Type B pancreatic cell (in vitro differentiated cells): ENCODE measurements around the gene PRICKLE1. TPM values are rescaled to one million over a fixed set of nuclear protein-coding genes. Genes with fewer than 3 reads are reported as not detected.

Experiments
- DNase-seq: peaks from one replicate; pipeline ENCODE4 v3.0.0; 2021; ENCODE audit warnings: mixed read lengths; ENCODE audit not compliant: unreplicated experiment; ENCODE audit errors: extremely low spot score
- H3K27ac Mint-ChIP-seq: 2 replicates; pipeline ENCODE4 v1.8.0; 2021; ENCODE audit warnings: mild to moderate bottlenecking, mixed read lengths
- H3K27me3 Mint-ChIP-seq: 2 replicates; pipeline ENCODE4 v1.8.0; 2021; ENCODE audit warnings: mixed read lengths
- H3K36me3 Mint-ChIP-seq: 2 replicates; pipeline ENCODE4 v1.8.0; 2021; ENCODE audit warnings: mixed read lengths
- H3K4me1 Mint-ChIP-seq: one replicate; pipeline ENCODE4 v1.8.0; 2021; ENCODE audit warnings: mixed read lengths; ENCODE audit not compliant: unreplicated experiment
- H3K4me3 Mint-ChIP-seq: 2 replicates; pipeline ENCODE4 v1.8.0; 2021; ENCODE audit warnings: mild to moderate bottlenecking, mixed read lengths
- H3K9me3 Mint-ChIP-seq: 2 replicates; pipeline ENCODE4 v1.8.0; 2021; ENCODE audit warnings: mixed read lengths
- total RNA-seq: library from RNA; stranded (reverse); gene quantifications from 2 replicates; pipeline ENCODE4 v1.2.1, GENCODE V29; 2021; ENCODE audit warnings: low replicate concordance
- TF ChIP-seq, protein P1 (sequence below): fragments of 200-600 bp; sonication (generic); conservative IDR thresholded peaks from 2 replicates; pipeline ENCODE4 v1.5.0; 2021; ENCODE audit warnings: antibody characterized with exemption, mild to moderate bottlenecking

The PRICKLE1 gene
- total RNA-seq, 1 donor from 2014 or later: 28.7 TPM

DNA sequence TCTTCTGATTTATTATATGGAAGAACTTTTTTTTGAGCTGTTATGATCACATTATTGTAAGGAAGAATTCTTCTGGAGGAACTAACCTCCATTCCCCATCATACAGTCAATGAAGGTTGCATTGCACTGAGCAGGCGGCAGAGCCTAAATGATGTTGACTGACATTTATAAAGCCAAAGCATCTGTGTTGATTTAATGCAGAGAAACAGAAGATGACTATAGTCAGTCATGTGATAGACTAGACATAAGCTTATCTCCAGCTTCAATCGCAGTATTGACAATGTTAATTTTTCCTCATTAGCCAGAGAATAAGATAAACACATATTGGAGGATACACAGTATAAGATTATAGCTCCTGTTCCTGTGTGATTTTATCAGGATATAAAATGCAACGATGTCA lies 82.0 kb downstream of the PRICKLE1 start:
- Mint-ChIP-seq H3K9me3 (no peaks in the 10 kb centered on the region), H3K4me3 (no peak overlapping the region), H3K27me3 (no peaks in the 10 kb centered on the region), H3K36me3 (no peaks in the 10 kb centered on the region), H3K27ac (no peak overlapping the region), H3K4me1 (peaks cover 35% of the 10 kb centered on the region)
- no peak for DNase-seq
- TF ChIP-seq, protein P1, sequence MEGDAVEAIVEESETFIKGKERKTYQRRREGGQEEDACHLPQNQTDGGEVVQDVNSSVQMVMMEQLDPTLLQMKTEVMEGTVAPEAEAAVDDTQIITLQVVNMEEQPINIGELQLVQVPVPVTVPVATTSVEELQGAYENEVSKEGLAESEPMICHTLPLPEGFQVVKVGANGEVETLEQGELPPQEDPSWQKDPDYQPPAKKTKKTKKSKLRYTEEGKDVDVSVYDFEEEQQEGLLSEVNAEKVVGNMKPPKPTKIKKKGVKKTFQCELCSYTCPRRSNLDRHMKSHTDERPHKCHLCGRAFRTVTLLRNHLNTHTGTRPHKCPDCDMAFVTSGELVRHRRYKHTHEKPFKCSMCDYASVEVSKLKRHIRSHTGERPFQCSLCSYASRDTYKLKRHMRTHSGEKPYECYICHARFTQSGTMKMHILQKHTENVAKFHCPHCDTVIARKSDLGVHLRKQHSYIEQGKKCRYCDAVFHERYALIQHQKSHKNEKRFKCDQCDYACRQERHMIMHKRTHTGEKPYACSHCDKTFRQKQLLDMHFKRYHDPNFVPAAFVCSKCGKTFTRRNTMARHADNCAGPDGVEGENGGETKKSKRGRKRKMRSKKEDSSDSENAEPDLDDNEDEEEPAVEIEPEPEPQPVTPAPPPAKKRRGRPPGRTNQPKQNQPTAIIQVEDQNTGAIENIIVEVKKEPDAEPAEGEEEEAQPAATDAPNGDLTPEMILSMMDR: no peak

DNA sequence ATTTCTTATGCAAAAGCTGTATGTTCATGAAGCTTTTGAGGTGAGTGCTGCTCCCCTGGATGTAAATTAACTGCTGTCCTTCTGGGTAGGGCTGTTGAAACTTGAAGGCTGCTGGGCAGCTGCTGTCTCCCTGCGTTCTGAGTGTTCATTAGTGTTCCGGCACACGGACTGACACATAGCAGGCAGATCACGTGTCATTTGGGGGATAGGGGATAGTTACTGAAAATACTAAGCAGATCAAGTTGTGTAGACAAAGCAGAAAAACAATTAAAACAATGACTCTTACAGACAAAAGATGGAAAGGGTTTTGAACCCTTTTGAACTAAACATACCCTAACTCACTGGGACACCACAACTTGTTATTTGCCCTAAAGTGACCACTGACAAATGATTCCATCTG lies 82.5 kb downstream of the PRICKLE1 start:
- no peaks in the 10 kb centered on the region for H3K27me3 Mint-ChIP-seq
- no peaks in the 10 kb centered on the region for H3K36me3 Mint-ChIP-seq
- no peaks in the 10 kb centered on the region for H3K9me3 Mint-ChIP-seq
- no peak for DNase-seq
- H3K4me1 Mint-ChIP-seq: peaks cover 35% of the 10 kb centered on the region
- H3K27ac Mint-ChIP-seq: no peak overlapping the region
- H3K4me3 Mint-ChIP-seq: no peak overlapping the region
- TF ChIP-seq, protein P1: no peak

DNA sequence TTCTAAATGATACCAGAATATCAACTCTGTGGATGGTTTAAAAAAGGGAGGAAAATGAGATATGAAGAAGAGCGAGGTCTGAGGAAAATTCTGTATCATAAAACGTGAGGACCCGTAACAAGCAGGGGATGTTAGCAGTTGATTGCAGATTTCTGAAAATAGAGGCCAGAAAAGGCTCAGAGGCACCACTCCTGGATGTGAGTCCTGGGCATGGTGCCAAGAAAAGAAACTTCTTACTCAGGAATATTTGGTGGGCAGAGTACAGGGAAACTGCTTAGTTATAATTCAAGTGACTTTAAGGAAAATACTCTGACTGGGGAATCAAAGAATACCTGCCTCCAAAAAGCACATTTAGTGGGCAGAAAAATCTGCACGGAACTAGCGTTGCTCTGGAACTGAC lies 85.5 kb downstream of the PRICKLE1 start:
- H3K9me3 Mint-ChIP-seq: no peaks in the 10 kb centered on the region
- H3K36me3 Mint-ChIP-seq: no peaks in the 10 kb centered on the region
- H3K27me3 Mint-ChIP-seq: no peaks in the 10 kb centered on the region
- no peak overlapping the region for H3K27ac Mint-ChIP-seq
- DNase-seq: no peak
- H3K4me1 Mint-ChIP-seq: peaks cover 32% of the 10 kb centered on the region
- no peak overlapping the region for H3K4me3 Mint-ChIP-seq
- TF ChIP-seq, protein P1: no peak

DNA sequence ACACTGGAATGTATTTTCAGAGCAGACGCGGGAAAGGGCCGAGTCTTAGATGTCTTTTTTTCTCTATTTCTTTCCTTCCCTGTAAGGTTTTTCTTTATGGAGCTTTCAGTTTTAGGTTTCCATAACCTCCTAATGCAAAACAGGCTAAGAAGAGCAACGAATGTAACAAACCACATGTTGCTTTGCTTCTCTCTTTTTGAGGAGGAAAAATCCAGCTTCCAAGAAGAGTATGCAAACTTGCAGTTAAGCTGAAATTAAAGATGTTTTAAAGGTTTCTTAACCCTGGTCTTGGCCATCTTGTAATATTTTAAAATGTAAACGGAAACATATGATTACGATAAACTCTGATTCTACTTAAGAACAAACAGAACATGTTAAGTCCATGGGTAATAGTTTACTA lies 86.9 kb downstream of the PRICKLE1 start:
- peaks cover 30% of the 10 kb centered on the region for H3K4me1 Mint-ChIP-seq
- no peak overlapping the region for H3K27ac Mint-ChIP-seq
- no peaks in the 10 kb centered on the region for H3K27me3 Mint-ChIP-seq
- no peaks in the 10 kb centered on the region for H3K9me3 Mint-ChIP-seq
- TF ChIP-seq, protein P1: no peak
- no peak for DNase-seq
- peaks cover 4% of the 10 kb centered on the region for H3K36me3 Mint-ChIP-seq
- H3K4me3 Mint-ChIP-seq: no peak overlapping the region

DNA sequence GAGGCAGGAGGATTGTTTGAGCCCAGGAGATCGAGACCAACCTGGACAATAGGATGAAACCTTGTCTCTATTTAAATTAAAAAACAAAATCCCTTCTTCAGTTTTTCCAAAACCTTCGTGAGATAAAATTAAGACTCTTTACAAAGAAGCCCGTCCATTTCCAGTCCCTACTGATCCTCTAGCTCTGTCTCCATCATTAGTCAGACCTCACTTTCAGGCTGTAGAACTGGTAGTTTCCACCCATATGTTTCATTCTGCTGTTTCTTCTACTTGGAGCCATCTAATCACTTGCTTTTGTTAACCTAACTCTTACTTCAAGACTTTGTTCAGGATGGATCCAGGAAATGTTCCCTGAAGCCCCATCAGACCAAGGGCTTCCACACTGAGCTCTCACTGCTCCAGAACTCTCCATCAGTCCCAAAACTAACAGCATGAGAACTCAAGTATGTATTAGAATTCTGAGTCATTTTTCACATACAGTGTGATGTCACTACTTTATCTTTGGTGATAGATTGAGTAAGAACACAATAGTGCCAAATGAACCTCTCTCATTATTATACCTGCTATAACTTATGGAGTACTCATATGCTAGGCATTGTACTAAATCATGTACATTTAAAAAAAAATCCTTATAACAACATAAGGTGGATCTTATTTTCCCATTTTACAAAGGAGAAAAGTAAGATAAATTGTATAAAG lies 90.8 kb downstream of the PRICKLE1 start:
- Mint-ChIP-seq H3K9me3 (peaks cover 3% of the 10 kb centered on the region), H3K36me3 (peaks cover 15% of the 10 kb centered on the region), H3K27me3 (no peaks in the 10 kb centered on the region), H3K4me1 (peaks cover 8% of the 10 kb centered on the region), H3K4me3 (no peak overlapping the region), H3K27ac (no peak overlapping the region)
- TF ChIP-seq, protein P1: no peak
- no peak for DNase-seq

DNA sequence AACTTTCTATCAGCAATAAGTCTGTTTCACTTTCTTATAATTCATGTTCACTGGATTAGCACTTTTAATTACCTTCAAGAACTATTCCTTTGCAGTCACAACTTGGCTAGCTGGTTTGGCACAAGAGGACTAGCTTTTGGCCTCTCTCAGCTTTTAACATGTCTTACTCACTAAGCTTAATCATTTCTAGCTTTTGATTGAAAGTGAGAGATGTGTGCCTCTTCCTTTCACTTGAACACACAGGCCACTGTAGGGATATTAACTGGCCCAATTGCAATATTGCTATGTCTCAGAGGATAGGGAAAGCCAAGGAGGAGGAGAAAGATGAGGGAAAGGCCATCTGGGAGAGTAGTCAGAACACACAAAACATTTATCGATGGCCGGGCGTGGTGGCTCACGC lies 92.7 kb downstream of the PRICKLE1 start:
- no peaks in the 10 kb centered on the region for H3K4me1 Mint-ChIP-seq
- H3K4me3 Mint-ChIP-seq: no peak overlapping the region
- TF ChIP-seq, protein P1: no peak
- no peak overlapping the region for H3K27ac Mint-ChIP-seq
- peaks cover 15% of the 10 kb centered on the region for H3K36me3 Mint-ChIP-seq
- H3K9me3 Mint-ChIP-seq: peaks cover 3% of the 10 kb centered on the region
- no peak for DNase-seq
- H3K27me3 Mint-ChIP-seq: no peaks in the 10 kb centered on the region
